ENCODE data around the gene FAM221B.

FAM221B gene

DNA sequence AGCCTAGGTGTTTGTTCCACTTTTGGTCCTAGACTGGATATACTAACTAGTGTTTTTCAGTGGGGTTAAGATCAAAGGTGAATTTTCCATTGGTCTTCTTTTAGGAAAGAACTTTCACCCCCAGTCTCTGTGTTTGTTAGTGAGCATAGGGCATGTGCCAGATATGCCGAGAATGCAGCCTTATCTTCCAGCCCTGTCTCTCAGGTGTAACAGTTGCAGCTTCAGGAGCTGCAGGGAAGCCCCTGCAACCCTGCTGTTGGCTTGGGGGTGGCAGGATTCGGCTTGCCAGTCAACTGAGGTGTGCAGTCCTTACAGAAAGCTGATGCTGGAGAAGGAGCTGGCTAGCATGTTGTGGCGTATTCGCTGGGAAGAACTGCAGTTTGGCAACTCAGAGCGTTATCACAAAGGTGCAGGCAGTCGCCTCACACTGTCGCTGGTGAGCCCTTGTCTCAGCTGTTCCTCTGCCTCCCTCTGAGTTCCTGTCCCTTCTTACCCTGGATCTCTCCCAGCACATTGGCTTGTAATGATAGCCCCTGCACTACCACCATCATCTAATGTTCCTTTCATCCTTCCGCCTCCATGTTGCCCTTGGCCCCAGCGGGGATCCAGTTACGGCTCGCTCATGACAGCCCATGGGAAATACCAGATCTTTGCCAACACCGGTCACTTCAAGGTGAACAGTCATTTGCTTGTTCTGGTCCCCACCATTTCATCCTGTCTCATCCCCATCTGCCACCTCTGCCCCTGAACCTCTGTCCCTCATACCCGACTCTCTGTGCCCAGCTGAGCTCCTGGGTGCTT is 27.0 kb downstream of the FAM221B start:
- TF ChIP-seq, protein P1, sequence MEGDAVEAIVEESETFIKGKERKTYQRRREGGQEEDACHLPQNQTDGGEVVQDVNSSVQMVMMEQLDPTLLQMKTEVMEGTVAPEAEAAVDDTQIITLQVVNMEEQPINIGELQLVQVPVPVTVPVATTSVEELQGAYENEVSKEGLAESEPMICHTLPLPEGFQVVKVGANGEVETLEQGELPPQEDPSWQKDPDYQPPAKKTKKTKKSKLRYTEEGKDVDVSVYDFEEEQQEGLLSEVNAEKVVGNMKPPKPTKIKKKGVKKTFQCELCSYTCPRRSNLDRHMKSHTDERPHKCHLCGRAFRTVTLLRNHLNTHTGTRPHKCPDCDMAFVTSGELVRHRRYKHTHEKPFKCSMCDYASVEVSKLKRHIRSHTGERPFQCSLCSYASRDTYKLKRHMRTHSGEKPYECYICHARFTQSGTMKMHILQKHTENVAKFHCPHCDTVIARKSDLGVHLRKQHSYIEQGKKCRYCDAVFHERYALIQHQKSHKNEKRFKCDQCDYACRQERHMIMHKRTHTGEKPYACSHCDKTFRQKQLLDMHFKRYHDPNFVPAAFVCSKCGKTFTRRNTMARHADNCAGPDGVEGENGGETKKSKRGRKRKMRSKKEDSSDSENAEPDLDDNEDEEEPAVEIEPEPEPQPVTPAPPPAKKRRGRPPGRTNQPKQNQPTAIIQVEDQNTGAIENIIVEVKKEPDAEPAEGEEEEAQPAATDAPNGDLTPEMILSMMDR (IDR thresholded peaks at IDR 0.05; ENCODE audit: insufficient read depth, low read depth, low read length, missing control alignments) = no peak
- no peak for DNase-seq (ENCODE audit: low read depth)
- H3K4me3 ChIP-seq (ENCODE audit: low read depth, low read length) = no peak overlapping the region

DNA sequence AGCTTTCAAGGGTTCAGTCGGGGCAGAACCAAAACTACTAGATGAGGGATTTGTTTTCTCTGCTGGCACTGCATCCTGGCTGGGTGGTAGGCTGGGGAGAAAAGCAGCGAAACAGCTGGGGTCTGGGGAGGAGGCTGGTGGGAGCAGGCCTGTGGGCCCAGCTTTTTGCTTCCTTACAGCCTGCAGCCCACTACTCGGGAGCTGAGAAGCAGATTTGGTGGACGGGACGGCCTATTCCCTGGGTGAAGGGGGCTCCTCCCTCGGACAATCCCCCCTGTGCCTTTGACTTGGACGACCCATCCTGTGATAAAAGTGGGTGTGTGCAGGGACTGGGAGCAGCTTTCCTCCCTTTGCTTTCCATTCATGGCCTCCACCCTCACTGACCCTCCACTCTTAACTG is 28.0 kb downstream of the FAM221B start:
- H3K4me3 ChIP-seq (ENCODE audit: low read depth, low read length) = no peak overlapping the region
- TF ChIP-seq, protein P1 (IDR thresholded peaks at IDR 0.05; ENCODE audit: insufficient read depth, low read depth, low read length, missing control alignments) = no peak
- DNase-seq (ENCODE audit: low read depth) = no peak

DNA sequence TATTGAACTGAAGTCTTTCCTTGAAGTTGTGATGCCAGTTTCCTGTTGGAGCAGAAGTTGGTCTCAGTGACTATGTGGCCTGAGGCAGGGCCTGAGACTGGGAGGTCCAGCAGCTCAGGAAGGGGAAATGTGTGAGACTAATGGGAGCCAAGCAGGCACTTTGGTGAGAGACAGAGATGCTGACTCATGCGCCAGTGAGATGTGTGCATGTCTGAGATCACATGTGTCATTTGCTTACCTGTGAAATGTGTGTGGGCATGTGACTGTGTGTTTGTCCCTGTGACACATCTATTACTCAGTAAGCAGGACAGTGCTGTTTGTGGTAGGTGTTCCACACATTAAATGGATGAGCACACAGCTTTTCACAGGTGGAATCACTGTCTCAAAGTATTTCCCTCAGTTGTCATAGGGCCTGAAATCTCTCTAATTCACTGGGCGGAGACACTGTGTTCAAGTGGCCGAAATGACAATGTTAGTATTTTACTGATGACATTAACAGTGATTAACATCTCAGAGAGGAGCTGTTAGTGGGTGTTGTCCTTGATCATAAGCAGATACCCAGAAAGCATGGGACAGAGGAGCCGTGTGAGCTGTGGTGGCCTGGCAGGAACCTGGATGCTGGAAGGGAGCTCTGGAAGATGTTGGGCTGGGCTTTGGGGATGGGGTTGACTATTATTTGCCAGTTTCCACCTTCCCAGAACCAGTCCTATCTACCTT is 29.7 kb downstream of the FAM221B start:
- TF ChIP-seq, protein P1 (IDR thresholded peaks at IDR 0.05; ENCODE audit: insufficient read depth, low read depth, low read length, missing control alignments) = no peak
- H3K4me3 ChIP-seq (ENCODE audit: low read depth, low read length) = no peak overlapping the region
- peak; percentile 30 for DNase-seq (ENCODE audit: low read depth)

DNA sequence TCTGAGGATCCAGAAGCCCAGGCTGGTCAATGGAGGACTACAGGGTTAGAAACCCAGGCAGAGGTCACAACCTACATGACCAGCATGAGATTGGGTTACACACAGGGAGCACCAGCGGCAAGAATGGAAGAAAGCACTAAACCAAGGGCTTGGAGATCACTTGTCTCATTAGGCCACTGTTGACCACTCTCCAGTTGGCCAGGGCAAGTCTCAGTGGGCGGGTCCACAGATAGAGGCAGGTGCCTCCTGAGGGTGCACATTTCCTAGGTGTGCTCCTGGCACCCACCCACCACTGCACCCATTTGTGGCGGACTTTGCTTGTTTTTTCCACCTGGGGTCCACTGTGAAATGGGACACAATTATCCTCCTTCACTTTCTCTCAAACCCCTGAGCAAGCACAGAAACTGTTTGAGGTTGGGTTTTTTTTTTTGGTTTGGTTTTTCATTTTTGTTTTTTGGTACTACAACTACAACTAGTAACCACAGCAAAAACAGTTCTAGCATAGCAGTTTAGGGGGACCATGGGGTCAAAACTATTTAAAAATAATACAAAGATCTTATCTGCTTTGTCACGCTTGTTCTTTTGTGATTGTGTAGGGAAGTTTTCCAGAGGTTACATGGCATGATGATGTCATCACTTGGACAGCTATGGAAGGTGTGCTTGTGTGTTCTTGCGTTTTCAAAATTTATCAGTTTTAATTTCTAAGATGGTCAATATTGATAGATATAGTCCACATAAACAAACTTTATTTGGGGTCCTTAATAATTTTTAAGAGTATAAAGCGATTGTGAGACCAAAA is 31.0 kb downstream of the FAM221B start:
- TF ChIP-seq, protein P1 (IDR thresholded peaks at IDR 0.05; ENCODE audit: insufficient read depth, low read depth, low read length, missing control alignments) = no peak
- no peak overlapping the region for H3K4me3 ChIP-seq (ENCODE audit: low read depth, low read length)
- peak; percentile 35 for DNase-seq (ENCODE audit: low read depth)

DNA sequence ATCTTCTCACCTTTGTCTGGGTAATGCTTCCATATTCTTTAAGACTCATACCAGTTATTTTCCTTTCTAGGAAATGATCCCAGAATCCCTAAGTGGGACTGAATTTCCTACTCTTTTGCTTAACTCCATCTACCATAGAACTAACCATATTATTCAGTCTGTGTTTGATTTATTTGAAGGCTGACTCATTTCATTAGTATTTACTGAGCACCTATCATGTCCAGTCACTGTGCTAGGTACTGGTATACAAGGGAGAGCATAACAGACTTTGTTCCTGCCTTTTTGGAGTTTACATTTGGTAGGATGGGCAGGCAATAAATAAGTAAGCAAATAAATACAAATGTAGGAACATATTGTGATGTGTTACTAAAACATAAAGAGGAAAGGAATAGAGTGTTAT is 32.8 kb downstream of the FAM221B start:
- DNase-seq (ENCODE audit: low read depth) = no peak
- TF ChIP-seq, protein P1 (IDR thresholded peaks at IDR 0.05; ENCODE audit: insufficient read depth, low read depth, low read length, missing control alignments) = no peak
- H3K4me3 ChIP-seq (ENCODE audit: low read depth, low read length) = no peak overlapping the region

DNA sequence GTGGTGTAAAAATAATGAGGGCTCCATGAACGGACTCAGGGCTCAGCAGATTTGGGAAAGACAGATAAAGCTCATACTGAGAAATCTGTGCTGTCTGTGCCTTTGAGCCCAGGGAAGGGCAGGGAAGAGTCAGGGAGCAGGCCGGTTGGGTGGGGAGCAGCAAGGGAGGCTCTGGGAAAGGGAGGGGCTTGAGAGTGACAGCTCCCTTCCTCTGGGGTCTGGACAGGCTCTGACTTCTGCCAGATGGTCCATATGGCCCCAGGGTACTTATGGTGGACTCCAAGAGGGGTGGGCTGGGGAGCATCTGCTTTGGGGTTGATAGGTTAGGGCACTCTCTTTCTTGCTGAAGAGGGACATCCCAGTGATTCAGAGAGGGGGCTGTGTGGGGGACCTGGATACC is 35.1 kb downstream of the FAM221B start:
- TF ChIP-seq, protein P1 (IDR thresholded peaks at IDR 0.05; ENCODE audit: insufficient read depth, low read depth, low read length, missing control alignments) = no peak
- no peak overlapping the region for H3K4me3 ChIP-seq (ENCODE audit: low read depth, low read length)
- DNase-seq (ENCODE audit: low read depth) = no peak

Data from GM12865 (cell line).